Body of pancreas (tissue), 4 donors: Measurements from ENCODE around the gene PSMD1. TPM values are rescaled to one million over a fixed set of nuclear protein-coding genes. Genes with fewer than 3 reads are reported as not detected.

Experiments used
- ATAC-seq: fragments of 150-250 bp; one replicate; pipeline ENCODE4 v1.9.1; 2016
- DNase-seq, 4 donors: peaks; one replicate each; pipeline ENCODE4 v3.0.0-alpha.2; 2019
- H3K27ac ChIP-seq, 4 donors: fragments of 200-600 bp; sonication (generic); 1 replicate in 3 of 4; 2 replicates in 1 of 4; pipeline versions ENCODE4 v1.5.1 to v1.6.1; 2016 to 2019; ENCODE audit warnings: mild to moderate bottlenecking in 1 of 4, mixed read lengths in 1 of 4, moderate library complexity in 1 of 4
- H3K27me3 ChIP-seq, 2 donors: fragments of 200-600 bp; sonication (generic); one replicate each; pipeline ENCODE4 v1.6.0; 2016; ENCODE audit warnings: mild to moderate bottlenecking in 1 of 2
- H3K36me3 ChIP-seq, 2 donors: fragments of 200-600 bp; sonication (generic); replicated peaks in 1 of 2; 2 replicates each; pipeline ENCODE4 v1.5.1; 2016; ENCODE audit warnings: low read depth in 2 of 2; ENCODE audit not compliant: insufficient read depth in 1 of 2
- H3K4me1 ChIP-seq: fragments of 200-600 bp; sonication (generic); one replicate; pipeline ENCODE4 v1.6.0; 2016
- H3K4me3 ChIP-seq, 2 donors: fragments of 200-600 bp; sonication (generic); 1 replicate in 1 of 2; 2 replicates in 1 of 2; pipeline ENCODE4 v1.5.1; 2016 to 2019
- H3K9me3 ChIP-seq, 3 donors: fragments of 200-600 bp; sonication (generic); 1 replicate in 2 of 3; 2 replicates in 1 of 3; pipeline ENCODE4 v1.5.1; 2016
- CTCF ChIP-seq, 7 experiments: fragments of 450-650 bp in 4 of 7; fragments of 200-600 bp in 3 of 7; sonication (generic) in 3 of 7; IDR thresholded peaks; one replicate each; pipeline ENCODE4 v1.5.1; 2016 to 2019; ENCODE audit warnings: antibody characterized with exemption in 7 of 7
- POLR2A ChIP-seq, 3 donors: fragments of 450-650 bp; IDR thresholded peaks; one replicate each; pipeline ENCODE4 v1.6.1; 2016; ENCODE audit warnings: antibody characterized with exemption in 3 of 3, mild to moderate bottlenecking in 2 of 3
- WGBS, 2 donors: methylation state at CpG; one replicate each; pipeline ENCODE4 v1.1.5; 2017; 5-methylcytosine and 5-hydroxymethylcytosine counted together
- intact Hi-C: fragments of 100-400 bp; cut with DNase I; formaldehyde crosslinking; loops from one replicate; pipeline ENCODE4 v1.15.1; 2023
- total RNA-seq, 2 donors: library from RNA; depleted of rRNA; stranded (reverse); fragments of >200 nt; gene quantifications; one replicate each; pipeline ENCODE4 v1.1.0, GENCODE V29; 2016

Gene PSMD1
- total RNA-seq, 2 donors from 2014 or later = 20.5 to 27.4 TPM

DNA sequence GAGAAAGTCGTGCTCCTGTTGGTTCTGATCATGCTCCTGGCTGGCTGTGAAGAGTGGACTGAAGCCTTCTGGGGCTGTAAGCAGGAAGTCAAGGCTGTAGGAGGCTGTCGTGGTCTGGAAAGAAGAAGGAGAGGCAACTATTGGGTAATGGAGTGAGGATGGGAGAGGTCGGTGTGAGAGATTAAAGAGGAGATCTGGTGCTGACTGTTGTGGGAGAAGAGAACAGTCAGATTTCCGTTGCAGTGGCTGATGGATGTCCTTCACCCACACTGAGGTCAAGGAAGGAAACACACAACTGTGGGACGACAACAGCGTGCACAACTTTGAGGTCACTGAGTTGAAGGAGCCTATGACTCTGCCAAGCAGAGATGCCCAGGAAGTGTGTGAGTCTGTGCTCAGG, 2.8 kb upstream of the PSMD1 start:
- TF ChIP-seq POLR2A (IDR thresholded peaks at IDR 0.05) (no peak), CTCF (IDR thresholded peaks at IDR 0.05) (no peak)
- DNase-seq (no peak), ATAC-seq (no peak)
- Histone ChIP-seq H3K4me3 (no peak overlapping the region), H3K9me3 (no peaks in the 10 kb centered on the region), H3K27ac (no peak overlapping the region), H3K4me1 (peaks cover 57% of the 10 kb centered on the region), H3K36me3 (no peaks in the 10 kb centered on the region), H3K27me3 (no peaks in the 10 kb centered on the region)
- WGBS, 2 donors = 42 to 51% methylated on average over 6 of the region's 6 CpGs
- intact Hi-C loops = no loop called here

DNA sequence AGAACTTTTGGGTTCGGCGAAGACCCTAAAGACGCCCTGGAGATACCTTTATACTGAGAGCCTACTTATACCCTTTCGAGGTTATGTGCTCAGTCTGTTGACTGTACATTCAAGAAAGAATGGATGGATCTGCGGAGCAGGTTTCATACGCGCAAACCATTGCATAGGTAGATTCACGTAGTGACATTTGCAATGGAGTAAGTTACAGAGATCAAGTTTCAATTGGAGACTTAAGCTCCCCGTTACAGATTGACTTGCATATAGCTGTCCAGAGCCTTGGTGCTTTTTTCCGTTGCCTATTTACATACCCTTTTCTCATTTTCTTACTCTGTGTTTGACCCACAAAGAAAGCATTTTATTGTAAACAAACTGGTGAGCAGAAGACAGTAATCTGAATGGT, 923 bp downstream of the PSMD1 start:
- intact Hi-C loops = no loop called here
- Histone ChIP-seq H3K27ac (peak overlapping the region in 1 of 4 donors; percentile 97), H3K4me1 (peaks cover 27% of the 10 kb centered on the region), H3K9me3 (no peaks in the 10 kb centered on the region), H3K36me3 (peaks cover 0 to 4% of the 10 kb centered on the region in 2 donors), H3K4me3 (peak overlapping the region; percentile 95 to 96), H3K27me3 (no peaks in the 10 kb centered on the region)
- no peak for DNase-seq
- no peak for ATAC-seq
- WGBS, 2 donors = 2 to 12% methylated on average over 10 of the region's 10 CpGs
- TF ChIP-seq CTCF (IDR thresholded peaks at IDR 0.05) (no peak), POLR2A (IDR thresholded peaks at IDR 0.05) (no peak)

GRCh38 chr2:231058761-231059550, 2.3 kb downstream of the PSMD1 start:
- Histone ChIP-seq H3K27ac (no peak overlapping the region), H3K4me1 (peaks cover 21% of the 10 kb centered on the region), H3K9me3 (no peaks in the 10 kb centered on the region), H3K4me3 (no peak overlapping the region), H3K36me3 (peaks cover 0 to 9% of the 10 kb centered on the region in 2 donors), H3K27me3 (no peaks in the 10 kb centered on the region)
- no peak for ATAC-seq
- intact Hi-C loops = no loop called here
- 69 to 77% methylated on average over 4 of the region's 4 CpGs for WGBS, 2 donors
- no peak for DNase-seq
- TF ChIP-seq CTCF (IDR thresholded peaks at IDR 0.05) (no peak), POLR2A (IDR thresholded peaks at IDR 0.05) (no peak)

- intact Hi-C loops = no loop called here
- no peaks in the 10 kb centered on the region for H3K9me3 ChIP-seq
- H3K4me1 ChIP-seq = peaks cover 21% of the 10 kb centered on the region
- peaks cover 7 to 9% of the 10 kb centered on the region in 2 donors for H3K36me3 ChIP-seq
- 63 to 82% methylated on average over 2 of the region's 2 CpGs for WGBS, 2 donors
- no peak overlapping the region for H3K27ac ChIP-seq
- no peaks in the 10 kb centered on the region for H3K27me3 ChIP-seq
- DNase-seq = no peak
- TF ChIP-seq POLR2A (IDR thresholded peaks at IDR 0.05) (no peak), CTCF (IDR thresholded peaks at IDR 0.05) (no peak)
- ATAC-seq = no peak
- no peak overlapping the region for H3K4me3 ChIP-seq
These were observed 3.1 kb downstream of the PSMD1 start for GRCh38 chr2:231059756-231060155.

- Histone ChIP-seq H3K27me3 (no peaks in the 10 kb centered on the region), H3K4me3 (no peak overlapping the region), H3K4me1 (peaks cover 16% of the 10 kb centered on the region), H3K36me3 (peaks cover 7 to 9% of the 10 kb centered on the region in 2 donors), H3K27ac (no peak overlapping the region), H3K9me3 (no peaks in the 10 kb centered on the region)
- ATAC-seq (no peak), DNase-seq (no peak)
- WGBS, 2 donors = 78 to 81% methylated on average over 3 of the region's 3 CpGs
- TF ChIP-seq CTCF (IDR thresholded peaks at IDR 0.05) = no peak
- TF ChIP-seq POLR2A (IDR thresholded peaks at IDR 0.05) = no peak
- intact Hi-C loops = no loop called here
These were observed 6.1 kb downstream of the PSMD1 start for GRCh38 chr2:231062776-231063175.
